SK-N-SH (cell line): ENCODE results near the gene IGSF9. TPM values are rescaled to one million over a fixed set of nuclear protein-coding genes. Genes with fewer than 3 reads are reported as not detected.

Experiments
- CTCF ChIA-PET: fragments of 300-600, 350-600 bp; formaldehyde crosslinking; extraction: SDS; loops from one replicate; lab custom pipeline; 2021; lab: Yijun Ruan, JAX
- POLR2A ChIA-PET: fragments of 350-600 bp; sonication (Branson Sonifier 250); formaldehyde crosslinking; extraction: SDS; loops from one replicate; lab custom pipeline; 2020; ENCODE audit warnings: antibody characterized with exemption, inconsistent platforms; lab: Yijun Ruan, JAX
- DNase-seq: peaks from one replicate; pipeline ENCODE4 v3.0.0; 2012
- H2AFZ ChIP-seq: fragments of 200-600 bp; sonication (generic); 2 replicates; pipeline ENCODE4 v1.8.1; 2016; ENCODE audit warnings: antibody characterized with exemption, mild to moderate bottlenecking, low read depth
- H3F3A ChIP-seq: fragments of 200-600 bp; sonication (generic); replicated peaks from 2 replicates; pipeline ENCODE3; 2016; ENCODE audit warnings: antibody characterized with exemption, mild to moderate bottlenecking; ENCODE audit not compliant: insufficient read depth
- H3K27ac ChIP-seq, 2 experiments: fragments of 200-500 bp in 1 of 2; fragments of 200-600 bp in 1 of 2; sonication (Bioruptor generic) in 1 of 2; sonication (generic), shearing (Covaris generic) in 1 of 2; 2 replicates each; pipeline versions ENCODE4 v1.5.1 to v1.6.1; 2014 to 2016; ENCODE audit warnings: low read depth in 2 of 2, inconsistent platforms in 1 of 2, low read length in 1 of 2, mild to moderate bottlenecking in 1 of 2, mixed read lengths in 1 of 2
- H3K27me3 ChIP-seq: fragments of 200-600 bp; sonication (generic), shearing (Covaris generic); 2 replicates; pipeline ENCODE4 v1.6.1; 2016; ENCODE audit warnings: mixed run types; ENCODE audit not compliant: insufficient read depth
- H3K36me3 ChIP-seq, 2 experiments: fragments of 200-500 bp in 1 of 2; fragments of 200-600 bp in 1 of 2; sonication (Bioruptor generic) in 1 of 2; sonication (generic) in 1 of 2; replicated peaks in 1 of 2; 2 replicates each; pipeline versions ENCODE3 to v1.5.1; 2014 to 2016; ENCODE audit warnings: low read length in 1 of 2, mild to moderate bottlenecking in 1 of 2; ENCODE audit not compliant: insufficient read depth in 2 of 2, control insufficient read depth in 1 of 2
- H3K4me1 ChIP-seq, 2 experiments: fragments of 200-500 bp in 1 of 2; fragments of 200-600 bp in 1 of 2; sonication (Bioruptor generic) in 1 of 2; sonication (generic), shearing (Covaris generic) in 1 of 2; 2 replicates each; pipeline versions ENCODE4 v1.5.1 to v1.6.1; 2014 to 2016; ENCODE audit warnings: low read depth in 1 of 2, low read length in 1 of 2, mixed run types in 1 of 2; ENCODE audit not compliant: insufficient read depth in 2 of 2, control insufficient read depth in 1 of 2
- H3K4me2 ChIP-seq: fragments of 200-600 bp; sonication (generic), shearing (Covaris generic); 2 replicates; pipeline ENCODE4 v1.6.1; 2017; ENCODE audit warnings: mixed run types
- H3K4me3 ChIP-seq, 2 experiments: fragments of 200-500 bp in 1 of 2; fragments of 200-600 bp in 1 of 2; sonication (Bioruptor generic) in 1 of 2; sonication (generic), shearing (Covaris generic) in 1 of 2; 2 replicates each; pipeline versions ENCODE4 v1.5.1 to v1.8.1; 2014 to 2016; ENCODE audit warnings: low read depth in 2 of 2, inconsistent platforms in 1 of 2, low read length in 1 of 2, mild to moderate bottlenecking in 1 of 2, mixed read lengths in 1 of 2, moderate library complexity in 1 of 2
- H3K79me2 ChIP-seq: fragments of 200-600 bp; sonication (generic); 2 replicates; pipeline ENCODE4 v1.8.1; 2017; ENCODE audit warnings: mild to moderate bottlenecking; ENCODE audit not compliant: insufficient read depth
- H3K9ac ChIP-seq: fragments of 200-600 bp; sonication (generic); 2 replicates; pipeline ENCODE4 v1.6.1; 2017; ENCODE audit warnings: mixed run types
- H3K9me2 ChIP-seq: fragments of 200-600 bp; sonication (generic); 2 replicates; pipeline ENCODE4 v1.6.1; 2017; ENCODE audit warnings: mixed run types
- H3K9me3 ChIP-seq: fragments of 200-600 bp; sonication (generic); 2 replicates; pipeline ENCODE4 v1.6.1; 2017; ENCODE audit warnings: mixed run types, mild to moderate bottlenecking, moderate library complexity
- H4K20me1 ChIP-seq: fragments of 200-600 bp; sonication (generic); 2 replicates; pipeline ENCODE4 v1.6.1; 2017; ENCODE audit warnings: mild to moderate bottlenecking, mixed run types; ENCODE audit not compliant: insufficient read depth
- CHD2 ChIP-seq: fragments of 150-350 bp; IDR thresholded peaks from 2 replicates; pipeline ENCODE4 v1.6.1; 2018; ENCODE audit warnings: low read length; ENCODE audit not compliant: partially characterized antibody
- CTCF ChIP-seq: fragments of 200-600 bp; sonication (generic); IDR thresholded peaks from 2 replicates; pipeline ENCODE4 v1.6.1; 2017; ENCODE audit warnings: antibody characterized with exemption, mild to moderate bottlenecking, moderate library complexity
- ELF1 ChIP-seq: IDR thresholded peaks from 2 replicates; pipeline ENCODE4 v1.4.0; 2012
- FOSL2 ChIP-seq: IDR thresholded peaks from 2 replicates; pipeline ENCODE4 v1.4.0; 2012; ENCODE audit warnings: low read depth, mild to moderate bottlenecking, moderate library complexity, borderline replicate concordance
- GABPA ChIP-seq: IDR thresholded peaks from 2 replicates; pipeline ENCODE4 v1.4.0; 2012; ENCODE audit warnings: low read depth, mild to moderate bottlenecking
- GATA2 ChIP-seq: sonication (generic); formaldehyde crosslinking; IDR thresholded peaks from 2 replicates; pipeline ENCODE4 v1.5.0; 2020; ENCODE audit warnings: mild to moderate bottlenecking, missing genetic modification reagents
- NRF1 ChIP-seq: IDR thresholded peaks from 2 replicates; pipeline ENCODE4 v1.6.1; 2012; ENCODE audit warnings: low read depth, mild to moderate bottlenecking, low read length
- PBX3 ChIP-seq: IDR thresholded peaks from 2 replicates; pipeline ENCODE4; 2012
- RAD21 ChIP-seq: IDR thresholded peaks from 2 replicates; pipeline ENCODE4 v1.6.1; 2012; ENCODE audit warnings: mild to moderate bottlenecking, low read length
- RCOR1 ChIP-seq: fragments of 150-350 bp; IDR thresholded peaks from 2 replicates; pipeline ENCODE4 v1.6.1; 2017; ENCODE audit warnings: antibody characterized with exemption, low read length
- RXRA ChIP-seq: IDR thresholded peaks from 2 replicates; pipeline ENCODE4 v1.4.0; 2012; ENCODE audit warnings: low read depth, mild to moderate bottlenecking, borderline replicate concordance
- SMC3 ChIP-seq: IDR thresholded peaks from 2 replicates; pipeline ENCODE4 v1.6.1; 2012; ENCODE audit warnings: low read depth, low read length, improper control_type of control experiment
- TAF1 ChIP-seq: IDR thresholded peaks from 2 replicates; pipeline ENCODE4 v1.6.1; 2012; ENCODE audit warnings: low read depth, mild to moderate bottlenecking, low read length, moderate library complexity, borderline replicate concordance
- TCF12 ChIP-seq: IDR thresholded peaks from 2 replicates; pipeline ENCODE4 v1.4.0; 2012
- TEAD4 ChIP-seq: IDR thresholded peaks from 2 replicates; pipeline ENCODE4 v1.4.0; 2012; ENCODE audit warnings: mild to moderate bottlenecking, borderline replicate concordance; ENCODE audit not compliant: insufficient read depth
- USF2 ChIP-seq: fragments of 150-350 bp; IDR thresholded peaks from 2 replicates; pipeline ENCODE4 v1.6.1; 2017; ENCODE audit warnings: antibody characterized with exemption, low read length, low read depth, borderline replicate concordance
- WGBS: methylation state at CpG from one replicate; pipeline ENCODE4 v1.1.6; 2017; ENCODE audit warnings: low lambda C conversion rate; 5-methylcytosine and 5-hydroxymethylcytosine counted together
- polyA plus RNA-seq, 3 experiments: library from polyadenylated mRNA; depleted of rRNA; stranded (reverse); fragments of >200 nt; gene quantifications; 2 replicates each; pipeline ENCODE4 v1.2.3, GENCODE V29; 2012

The IGSF9 gene
- polyA plus RNA-seq, 1 of the 3 experiments (the other 2 are of a cell fraction), result 2.4 TPM

GRCh38 chr1:159881622-159882526, 63.5 kb downstream of the IGSF9 start (continued):
- TF ChIP-seq TCF12 (peak; percentile 89), TEAD4 (peak; percentile 78), CHD2 (no peak), RCOR1 (no peak), ELF1 (peak; percentile 77), FOSL2 (peak; percentile 91)

GRCh38 chr1:159880430-159880829, 65.0 kb downstream of the IGSF9 start:
- Histone ChIP-seq H3K9me3 (no peaks in the 10 kb centered on the region), H3K4me1 (peaks cover 12 to 14% of the 10 kb centered on the region in 2 experiments; a peak in 2 of 4 replicates), H3F3A (peaks cover 5% of the 10 kb centered on the region), H3K4me2 (peak overlapping the region; percentile 13; the same call in 1 of the 2 replicates), H3K9ac (no peak overlapping the region), H3K79me2 (no peaks in the 10 kb centered on the region), H3K4me3 (no peak overlapping the region), H3K9me2 (no peaks in the 10 kb centered on the region), H3K27me3 (no peaks in the 10 kb centered on the region), H2AFZ (no peak overlapping the region; the same call in 1 of the 2 replicates), H3K27ac (peak overlapping the region in 1 of 2 experiments; percentile 9; a peak in 1 of 4 replicates), H3K36me3 (no peaks in the 10 kb centered on the region), H4K20me1 (no peaks in the 10 kb centered on the region)
- TF ChIP-seq RXRA (no peak), CTCF (no peak), PBX3 (no peak), TEAD4 (no peak), GABPA (no peak), GATA2 (CRISPR knock-in tag) (peak; percentile 47), TAF1 (no peak), FOSL2 (no peak), SMC3 (no peak), CHD2 (no peak), NRF1 (no peak), RAD21 (no peak), TCF12 (peak; percentile 78), USF2 (no peak)
- POLR2A ChIA-PET, result no interaction called here
- no peak for DNase-seq
- CTCF ChIA-PET, result interaction anchor here (1.0 to 6.7 kb wide), 6 partner anchors 11 to 127 kb away, joined by 3 to 76 read pairs (median 5); no protein-coding TSS in a partner anchor
- WGBS, result 57% methylated on average over 3 of the region's 3 CpGs
